Activated CD4-positive, alpha-beta T cell treated with anti-CD3 and anti-CD28 coated beads, Interleukin-2, amount 50 U/mL, for 1 hour (primary cell): ENCODE results near the gene MED15.
A peak's percentile ranks its signal among the peaks of the same experiment; 100 is the strongest.
"Not testable (repeated sequence)": the region's sequence is repeated elsewhere in the genome, so short reads cannot be mapped to it uniquely, and the experiment has no call there.

Experiments
- DNase-seq: peaks from one replicate; pipeline ENCODE4 v3.0.0-alpha.2; 2020

The MED15 gene

DNA sequence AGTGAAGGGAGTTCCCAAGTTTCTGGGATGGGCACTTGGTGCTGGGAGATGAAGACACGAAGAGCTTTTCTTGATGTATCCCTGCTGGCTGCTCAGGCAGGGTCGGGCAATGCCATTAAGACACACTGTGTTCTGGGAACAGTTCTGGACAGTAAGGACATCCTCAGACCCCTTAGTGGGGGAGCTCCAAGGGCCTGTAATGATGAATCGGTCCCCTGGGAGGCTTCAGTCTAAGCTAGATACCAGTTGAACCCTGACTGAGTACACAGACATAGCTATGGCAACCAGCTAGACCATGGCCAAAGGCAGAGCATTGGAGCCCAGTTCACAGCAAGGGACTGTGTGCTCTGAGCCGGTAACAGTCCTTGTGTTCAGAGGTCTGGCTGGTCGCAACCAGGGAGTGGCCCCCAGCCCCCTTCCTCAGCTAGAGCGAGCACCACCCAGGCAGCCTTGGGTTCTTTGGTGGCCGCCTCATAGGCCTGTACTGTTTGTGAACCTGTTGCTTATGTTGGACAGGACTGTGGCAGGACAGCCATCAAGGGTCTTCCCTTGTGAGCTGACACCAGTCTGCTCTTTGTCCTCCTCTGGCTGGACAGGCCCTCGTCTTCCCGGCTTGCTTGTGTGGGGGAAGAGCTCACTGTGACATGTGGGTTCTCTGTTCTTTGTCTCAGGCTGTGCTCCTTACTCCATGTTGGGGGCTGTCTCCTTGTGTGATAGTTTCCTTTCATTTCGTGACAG lies 25.0 kb downstream of the MED15 start:
- no peak for DNase-seq

DNA sequence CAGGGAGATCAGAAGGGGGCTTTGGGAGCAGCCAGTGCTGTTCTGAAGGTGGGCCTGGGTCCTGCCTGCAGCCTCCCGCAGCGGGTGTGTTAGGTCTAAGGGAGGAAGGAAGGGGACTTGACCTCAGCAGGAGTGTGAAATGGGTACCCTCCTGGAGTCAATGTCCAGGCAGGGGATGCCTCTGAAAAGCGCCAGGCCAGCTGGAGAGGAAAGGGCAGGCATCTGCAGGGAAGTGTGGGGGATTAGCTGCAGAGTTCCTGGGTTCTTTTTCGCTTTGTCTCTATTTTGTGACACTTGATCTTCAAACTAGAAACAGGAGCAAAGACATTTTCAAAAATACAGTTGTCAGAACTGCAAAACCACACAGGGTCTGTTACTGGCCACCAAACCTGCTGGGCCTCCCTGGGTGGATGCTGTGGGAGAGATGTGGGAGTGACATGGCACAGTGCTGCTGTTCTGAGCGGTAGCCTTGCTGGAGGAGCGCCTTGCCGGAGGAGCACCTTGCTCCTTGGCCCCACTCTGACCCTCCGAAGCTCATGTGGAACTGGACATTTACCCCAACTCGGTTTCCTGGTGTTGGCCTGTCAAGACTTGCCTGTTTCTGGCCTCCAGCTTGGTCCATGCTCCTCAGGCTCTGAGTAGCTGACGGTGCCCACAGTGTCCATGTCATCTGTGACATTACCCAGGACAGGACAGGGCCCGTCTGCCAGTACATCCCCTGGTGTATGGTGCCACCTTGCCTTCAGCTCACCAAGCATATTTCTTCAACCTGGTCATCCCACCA lies 25.9 kb downstream of the MED15 start:
- DNase-seq = no peak

DNA sequence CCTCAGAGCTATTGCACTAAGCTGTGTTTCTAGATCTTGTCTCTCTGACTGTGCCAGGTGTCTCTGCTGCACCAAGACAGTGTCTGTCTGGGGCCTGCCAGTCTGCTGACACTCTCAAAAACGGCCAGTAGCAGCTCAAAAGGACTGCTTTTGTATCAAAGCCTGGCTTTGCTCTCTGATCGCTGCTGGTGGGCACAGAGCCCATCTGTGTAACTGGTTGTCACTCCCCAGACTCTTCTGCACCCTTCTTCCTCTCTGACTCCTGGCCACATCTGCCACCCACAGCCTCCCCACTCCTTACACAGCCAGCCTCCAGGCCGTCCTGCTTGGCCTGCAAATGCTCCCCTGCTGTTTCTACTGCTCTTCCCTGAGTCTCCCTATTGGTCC lies 26.5 kb downstream of the MED15 start:
- no peak for DNase-seq

DNA sequence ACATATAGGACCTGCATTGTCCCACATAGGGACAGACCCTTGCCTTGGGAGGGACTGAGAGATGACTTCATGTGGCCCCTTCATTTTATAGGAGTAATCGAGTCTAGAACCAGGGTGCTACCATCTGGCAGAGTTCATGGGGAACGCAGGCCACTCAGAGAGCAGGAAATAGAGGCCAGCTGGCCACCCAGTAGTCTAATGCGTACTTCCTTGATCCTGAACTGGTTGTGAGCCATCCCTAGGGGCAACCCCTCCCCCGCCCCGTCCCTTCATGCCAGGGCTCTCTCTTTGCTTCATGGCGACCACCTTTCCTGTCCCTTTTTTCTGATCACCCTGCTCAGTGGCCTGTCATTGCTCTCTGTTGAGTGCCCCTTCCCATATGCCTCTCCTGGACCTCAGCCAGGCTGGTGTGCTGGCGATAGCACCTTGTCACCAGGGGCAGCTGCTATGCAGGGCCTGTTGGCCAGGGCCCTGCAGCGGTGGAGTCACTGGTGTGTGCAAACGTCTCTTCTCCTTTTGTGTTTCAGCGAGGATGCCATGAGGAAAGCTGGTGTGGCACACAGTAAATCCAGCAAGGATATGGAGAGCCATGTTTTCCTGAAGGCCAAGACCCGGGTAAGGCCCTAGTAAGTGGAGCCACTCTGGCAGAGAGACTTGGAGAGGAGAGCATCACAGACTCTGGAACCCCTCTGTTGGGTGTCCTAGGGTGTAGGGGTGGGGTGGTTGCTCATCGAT lies 29.3 kb downstream of the MED15 start:
- DNase-seq = no peak

DNA sequence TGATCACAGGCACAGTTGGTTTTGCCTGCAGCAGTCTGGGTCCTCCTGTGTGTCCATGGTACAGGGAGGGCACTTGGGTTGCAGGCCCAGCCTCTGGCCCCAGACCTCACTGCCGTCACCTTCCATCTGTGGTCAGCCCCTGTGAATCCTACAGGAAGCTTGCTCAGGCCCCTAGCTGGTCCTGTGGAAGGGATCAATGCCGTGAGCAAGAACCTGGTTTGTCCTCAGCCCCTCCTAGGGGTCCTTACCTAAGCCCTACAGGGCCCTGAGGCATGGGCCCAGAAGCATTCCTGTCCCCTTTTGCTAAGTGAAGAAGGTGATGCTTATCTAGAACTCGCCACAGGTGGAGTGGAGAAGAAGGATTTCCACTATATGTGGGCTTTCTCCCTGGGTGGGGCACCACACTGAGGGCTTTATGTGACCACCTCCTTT lies 29.9 kb downstream of the MED15 start:
- DNase-seq = no peak

- DNase-seq = no peak
These were observed 30.6 kb downstream of the MED15 start for GRCh38 chr22:20537983-20538382.

DNA sequence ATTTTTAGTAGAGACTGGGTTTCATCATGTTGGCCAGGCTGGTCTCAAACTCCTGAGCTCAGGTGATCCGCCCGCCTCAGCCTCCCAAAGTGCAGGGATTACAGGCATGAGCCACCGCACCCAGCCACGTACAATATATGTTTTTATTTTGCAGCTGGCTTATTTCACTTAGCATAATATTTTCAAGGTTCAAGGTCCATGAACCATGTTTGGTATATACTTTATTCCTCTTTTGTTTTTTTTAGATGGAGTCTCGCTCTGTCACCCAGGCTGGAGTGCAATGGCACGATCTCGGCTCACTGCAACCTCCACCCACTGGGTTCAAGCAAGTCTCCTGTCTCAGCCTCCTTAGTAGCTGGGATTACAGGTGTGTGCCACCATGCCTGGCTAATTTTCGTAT lies 31.5 kb downstream of the MED15 start:
- not testable (repeated sequence) for DNase-seq

- no peak for DNase-seq
These were observed 34.6 kb downstream of the MED15 start for GRCh38 chr22:20542055-20542454.

DNA sequence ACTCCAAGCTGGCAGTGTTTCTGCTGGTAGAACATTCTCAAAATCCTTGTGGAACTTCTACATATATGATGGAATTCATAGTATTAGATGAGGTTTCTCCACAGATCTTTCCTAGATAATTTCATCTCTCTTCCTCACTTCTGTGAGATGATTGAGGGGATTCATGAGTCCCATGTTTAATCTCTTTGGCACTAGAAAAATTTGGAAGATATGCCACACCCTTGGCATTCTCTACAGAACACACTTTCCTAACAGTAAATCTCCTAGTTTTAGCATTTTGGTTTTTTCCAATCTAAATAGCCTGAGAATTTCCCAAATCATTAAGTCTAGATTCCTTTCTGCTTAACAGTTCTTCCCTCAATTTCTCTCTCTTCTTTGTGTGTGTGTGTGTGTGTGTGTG lies 35.3 kb downstream of the MED15 start:
- DNase-seq = no peak

DNA sequence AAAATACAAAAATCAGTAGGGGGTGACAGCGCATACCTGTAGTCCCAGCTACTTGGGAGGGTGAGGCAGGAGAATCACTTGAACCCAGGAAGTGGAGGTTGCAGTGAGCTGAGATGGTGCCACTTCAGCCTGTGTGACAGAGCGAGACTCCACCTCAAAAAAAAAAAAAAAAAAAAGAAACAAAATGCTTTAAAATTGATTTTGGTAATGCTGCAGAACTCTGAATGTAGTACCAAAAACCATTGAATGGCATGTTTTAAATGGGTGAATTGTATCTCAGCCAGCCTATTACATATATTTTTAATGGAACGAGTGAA lies 37.9 kb downstream of the MED15 start:
- DNase-seq = not testable (repeated sequence)

DNA sequence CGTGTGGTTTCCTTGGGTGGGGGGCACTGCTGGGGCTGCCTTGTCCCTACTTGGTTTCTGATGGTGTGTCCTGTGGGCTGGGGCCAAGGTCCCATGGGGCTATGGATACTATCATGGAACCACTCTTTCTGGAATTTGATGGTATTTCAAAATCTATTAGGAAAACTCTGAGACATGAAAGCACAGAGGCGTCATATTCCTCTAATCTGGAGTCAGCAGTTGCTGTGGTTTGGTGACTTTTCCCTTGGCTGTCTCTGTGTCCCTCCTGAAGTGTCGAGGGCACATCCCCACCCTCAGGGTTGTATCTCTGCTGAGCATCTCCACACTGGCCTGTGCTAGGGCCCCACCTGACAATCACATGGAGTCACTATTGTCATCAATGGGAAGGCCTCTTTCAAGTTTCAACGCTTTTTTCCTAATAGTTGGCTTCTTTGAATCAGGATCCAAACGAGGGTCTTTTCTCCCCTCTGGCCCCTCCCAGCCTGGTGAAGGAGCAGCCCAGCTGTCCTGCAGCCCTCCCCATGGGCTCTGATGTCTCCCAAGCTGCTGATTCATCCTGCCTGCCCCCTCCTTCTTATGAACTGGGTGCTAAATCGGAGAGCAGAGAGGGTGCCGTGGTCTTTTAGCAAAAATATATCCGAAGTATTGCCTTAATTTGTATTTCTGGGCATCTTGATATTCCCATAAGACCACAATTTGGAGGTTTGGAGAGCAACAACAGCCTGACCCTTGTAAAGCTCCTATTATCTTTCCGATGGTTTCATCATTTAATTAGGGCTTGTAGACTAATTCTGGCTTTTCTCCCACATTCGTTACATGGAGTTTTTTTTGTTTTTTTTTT lies 38.5 kb downstream of the MED15 start:
- no peak for DNase-seq

- no peak for DNase-seq
These were observed 39.1 kb downstream of the MED15 start for GRCh38 chr22:20546541-20546950.

DNA sequence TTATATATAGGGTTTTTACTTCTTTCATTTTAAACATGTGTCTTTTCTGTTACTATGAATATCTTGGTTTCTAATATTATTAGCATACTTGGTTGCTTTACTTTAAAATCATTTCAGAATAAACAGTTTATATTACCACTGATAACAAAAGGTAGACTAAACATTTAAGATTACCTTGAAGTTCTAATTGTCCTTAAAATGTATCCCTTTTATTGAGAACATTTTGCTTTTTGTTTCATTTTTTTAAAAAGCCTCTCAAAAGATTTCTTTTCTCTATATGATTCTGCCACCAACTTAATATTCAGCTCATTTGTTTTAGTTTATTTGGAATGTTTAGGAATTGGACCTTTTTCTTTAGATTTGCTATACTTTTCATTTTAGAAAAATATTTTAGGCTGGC lies 39.6 kb downstream of the MED15 start:
- DNase-seq = no peak

DNA sequence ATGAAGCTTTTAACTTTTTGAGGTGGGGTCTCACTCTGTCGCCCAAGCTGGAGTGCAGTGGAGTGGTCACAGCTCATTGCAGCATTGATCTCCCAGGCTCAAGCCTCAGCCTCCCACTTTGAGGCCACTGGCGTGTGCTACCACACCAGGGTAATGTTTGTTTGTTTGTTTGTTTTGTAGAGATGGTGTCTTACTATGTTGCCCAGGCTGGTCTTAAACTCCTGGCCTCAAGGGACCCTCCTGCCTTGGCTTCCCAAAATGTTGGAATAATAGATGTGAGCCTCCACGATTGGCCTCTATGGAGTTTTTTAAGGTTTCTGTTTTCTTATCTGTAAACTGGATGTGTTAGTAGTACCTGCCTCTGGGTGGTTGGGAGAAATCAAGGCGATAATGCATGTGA lies 41.4 kb downstream of the MED15 start:
- DNase-seq = no peak

- peak; percentile 62 for DNase-seq
These were observed 41.9 kb downstream of the MED15 start for GRCh38 chr22:20549232-20549841.

DNA sequence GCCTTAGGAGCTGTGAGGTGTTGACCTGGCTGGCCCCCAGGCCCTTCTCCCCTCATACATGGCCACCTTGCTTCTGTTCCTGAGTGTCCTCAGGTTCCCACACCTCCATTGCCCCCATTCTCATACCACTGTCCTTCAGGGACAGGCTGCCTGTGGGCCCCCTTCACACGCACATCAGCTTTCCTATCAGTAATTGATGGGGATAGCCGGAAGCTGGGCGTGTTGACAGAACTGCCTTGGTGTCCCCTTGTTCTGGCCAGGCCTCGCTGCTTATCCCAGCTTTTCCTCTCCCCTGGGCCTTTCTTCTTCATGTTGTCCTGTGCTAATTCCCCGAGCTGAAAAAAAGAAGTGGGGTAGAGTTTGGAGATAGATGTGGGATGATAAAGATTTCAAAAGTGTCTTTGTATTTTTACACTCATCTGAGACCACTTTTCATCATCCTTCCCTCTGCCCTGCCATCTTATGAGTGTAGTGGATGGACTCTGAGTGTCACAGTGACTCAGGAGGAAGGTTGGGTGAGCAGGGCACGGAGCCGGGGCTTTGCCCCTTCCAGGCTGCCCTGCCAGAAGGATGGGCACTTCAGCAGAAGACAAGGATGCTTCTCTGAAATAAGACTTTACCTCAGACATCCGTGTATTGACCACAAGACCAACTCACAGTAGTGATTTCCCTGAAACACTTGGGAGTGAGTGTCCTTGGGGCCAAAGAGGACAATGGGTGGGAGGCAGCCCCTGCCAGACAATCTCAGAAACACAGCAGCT lies 42.8 kb downstream of the MED15 start:
- DNase-seq = no peak

- DNase-seq = peak; percentile 51
These were observed 43.7 kb downstream of the MED15 start for GRCh38 chr22:20550851-20551744.

DNA sequence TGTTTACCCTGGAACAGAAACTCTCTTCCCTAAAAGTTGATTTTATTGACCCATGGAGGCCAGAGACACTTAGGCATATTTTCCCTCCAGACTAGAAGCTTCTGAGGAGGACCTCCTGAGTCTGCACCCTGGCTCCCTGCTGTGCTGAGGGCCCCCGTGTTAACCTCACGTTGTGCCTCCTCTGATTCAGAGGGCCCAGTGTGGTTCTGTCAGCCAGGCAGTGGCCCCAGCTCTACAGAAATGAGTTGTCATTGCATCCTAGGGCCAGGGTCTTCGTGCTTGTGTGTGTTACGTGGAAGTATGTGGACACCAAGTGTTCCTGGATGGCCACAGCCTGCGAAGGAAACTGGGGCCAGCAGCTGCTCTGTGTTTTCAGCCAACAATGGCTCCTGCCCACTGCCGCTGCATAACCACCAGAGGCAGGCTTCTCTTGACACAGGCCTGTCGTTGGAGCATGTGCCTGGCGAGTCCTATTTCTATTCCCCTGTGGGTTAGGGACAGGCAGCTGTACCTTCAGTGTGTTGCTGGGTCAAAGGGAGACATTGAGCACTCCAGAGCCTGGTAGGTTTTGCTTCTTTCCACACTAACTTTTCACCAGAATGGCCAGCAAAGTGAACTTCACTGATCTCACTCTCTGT lies 44.5 kb downstream of the MED15 start:
- no peak for DNase-seq

DNA sequence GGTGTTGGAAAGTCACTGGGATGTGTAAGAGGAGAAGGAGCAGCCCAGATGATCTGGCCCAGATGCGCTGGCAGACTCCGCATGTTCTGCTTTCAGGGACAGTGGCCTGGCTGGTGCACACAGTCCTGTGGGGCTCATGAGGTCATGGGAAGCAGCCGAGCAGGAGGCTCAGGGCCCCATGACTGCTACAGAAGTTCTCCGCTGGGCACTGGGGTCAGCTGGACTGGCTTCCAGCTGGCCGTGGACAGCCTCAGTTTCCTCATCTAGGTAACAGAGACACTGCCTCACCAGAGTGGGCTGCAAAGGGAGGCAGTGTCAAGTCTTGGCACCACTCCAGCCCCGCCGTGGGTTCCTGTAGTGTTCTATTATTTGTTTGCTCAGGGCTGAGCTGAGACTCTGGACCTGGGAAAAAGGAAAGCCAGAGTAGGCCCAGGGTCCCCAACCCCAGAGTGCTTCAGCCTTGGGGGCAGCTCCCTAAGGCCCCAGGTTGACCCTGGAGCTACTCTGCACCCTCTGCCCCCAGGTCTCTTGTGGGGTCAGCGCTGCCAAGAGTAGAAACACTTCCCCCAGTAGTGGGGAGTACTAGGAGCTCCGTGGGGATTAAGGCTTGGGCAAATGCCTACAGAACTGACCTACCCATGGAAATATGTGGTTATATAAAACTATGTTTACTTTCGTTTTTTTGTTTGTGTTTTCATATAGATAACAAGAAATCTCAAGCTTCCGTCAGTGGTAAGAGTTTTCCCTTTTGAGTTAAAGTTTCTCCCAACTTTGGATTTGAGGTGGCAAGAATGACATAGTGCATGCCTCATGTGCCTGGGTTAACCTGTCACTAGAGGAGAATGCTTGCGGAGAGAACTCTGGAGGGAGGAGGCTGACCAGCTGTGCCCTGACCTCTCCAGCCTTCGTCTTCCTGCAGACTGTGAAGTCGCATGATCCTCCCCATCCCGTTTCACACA lies 45.3 kb downstream of the MED15 start:
- no peak for DNase-seq
